ENCODE data around the gene KHK. TPM values are rescaled to one million over a fixed set of nuclear protein-coding genes. Genes with fewer than 3 reads are reported as not detected.
"Not testable (repeated sequence)": the region's sequence is repeated elsewhere in the genome, so short reads cannot be mapped to it uniquely, and the experiment has no call there.

Gene KHK
- total and polyA plus RNA-seq, 2 experiments from 2014 or later = 0.51 TPM; not detected in 1

GRCh38 chr2:27072920-27073319 lies 13.7 kb upstream of the KHK start:
- Histone ChIP-seq H2AFZ (no peak overlapping the region), H3K9me3 (ENCODE audit: low read depth) (no peaks in the 10 kb centered on the region), H3K4me2 (ENCODE audit: unreplicated experiment) (no peak overlapping the region), H3K79me2 (ENCODE audit: insufficient read depth) (peaks cover 35% of the 10 kb centered on the region), H3K9ac (no peak overlapping the region), H4K20me1 (ENCODE audit: insufficient read depth) (no peaks in the 10 kb centered on the region), H3K36me3 (ENCODE audit: low read depth) (peaks cover 13% of the 10 kb centered on the region), H3K9me2 (ENCODE audit: insufficient read depth) (no peaks in the 10 kb centered on the region), H3K27ac (no peak overlapping the region), H3K4me1 (ENCODE audit: insufficient read depth) (peaks cover 21% of the 10 kb centered on the region), H3K4me3 (no peak overlapping the region), H3F3A (ENCODE audit: insufficient read depth) (peaks cover 5% of the 10 kb centered on the region; the same call in 1 of the 2 replicates), H3K27me3 (replicated peaks; ENCODE audit: insufficient read depth) (no peaks in the 10 kb centered on the region)
- TF ChIP-seq EZH2 (IDR thresholded peaks at IDR 0.05; ENCODE audit: insufficient read depth, poor library complexity, severe bottlenecking) (no peak), EZH2phosphoT487 (IDR thresholded peaks at IDR 0.05; ENCODE audit: insufficient read depth, low read depth) (no peak)
- 98 to 99% methylated on average over 5 of the region's 5 CpGs for WGBS, 2 experiments (ENCODE audit: low coverage in 1 of 2, low lambda C conversion rate in 2 of 2, missing lambda C conversion rate in 2 of 2)
- in situ Hi-C loops (cut with MboI) = no loop called here
- DNase-seq = no peak

- Histone ChIP-seq H3F3A (ENCODE audit: insufficient read depth) (0 out of 2 replicates have a peak, but pooled peaks cover 3% of the 10 kb centered on the region), H3K27ac (no peak overlapping the region), H3K4me3 (no peak overlapping the region), H4K20me1 (ENCODE audit: insufficient read depth) (no peaks in the 10 kb centered on the region), H3K27me3 (replicated peaks; ENCODE audit: insufficient read depth) (no peaks in the 10 kb centered on the region), H3K36me3 (ENCODE audit: low read depth) (peaks cover 10% of the 10 kb centered on the region), H3K79me2 (ENCODE audit: insufficient read depth) (peaks cover 30% of the 10 kb centered on the region), H3K4me2 (ENCODE audit: unreplicated experiment) (no peak overlapping the region), H3K9me3 (ENCODE audit: low read depth) (no peaks in the 10 kb centered on the region), H2AFZ (no peak overlapping the region), H3K4me1 (ENCODE audit: insufficient read depth) (peaks cover 17% of the 10 kb centered on the region), H3K9me2 (ENCODE audit: insufficient read depth) (no peaks in the 10 kb centered on the region), H3K9ac (no peak overlapping the region)
- DNase-seq = no peak
- TF ChIP-seq EZH2 (IDR thresholded peaks at IDR 0.05; ENCODE audit: insufficient read depth, poor library complexity, severe bottlenecking) = no peak
- no peak for TF ChIP-seq EZH2phosphoT487 (IDR thresholded peaks at IDR 0.05; ENCODE audit: insufficient read depth, low read depth)
- WGBS, 2 experiments (ENCODE audit: low coverage in 1 of 2, low lambda C conversion rate in 2 of 2, missing lambda C conversion rate in 2 of 2) = 91% methylated on average over 2 of the region's 2 CpGs
- in situ Hi-C loops (cut with MboI) = no loop called here
These were observed 12.8 kb upstream of the KHK start for GRCh38 chr2:27073782-27074181.

GRCh38 chr2:27074738-27075565 lies 11.6 kb upstream of the KHK start:
- Histone ChIP-seq H3K4me2 (ENCODE audit: unreplicated experiment) (no peak overlapping the region), H3K79me2 (ENCODE audit: insufficient read depth) (peaks cover 30% of the 10 kb centered on the region), H3K36me3 (ENCODE audit: low read depth) (peaks cover 4% of the 10 kb centered on the region; the same call in 1 of the 2 replicates), H3K9ac (no peak overlapping the region), H3K27ac (no peak overlapping the region), H3K27me3 (replicated peaks; ENCODE audit: insufficient read depth) (no peaks in the 10 kb centered on the region), H4K20me1 (ENCODE audit: insufficient read depth) (no peaks in the 10 kb centered on the region), H2AFZ (no peak overlapping the region), H3K9me2 (ENCODE audit: insufficient read depth) (no peaks in the 10 kb centered on the region), H3K4me3 (no peak overlapping the region), H3K9me3 (ENCODE audit: low read depth) (no peaks in the 10 kb centered on the region), H3F3A (ENCODE audit: insufficient read depth) (no peaks in the 10 kb centered on the region), H3K4me1 (ENCODE audit: insufficient read depth) (peaks cover 7% of the 10 kb centered on the region)
- no peak for DNase-seq
- TF ChIP-seq EZH2 (IDR thresholded peaks at IDR 0.05; ENCODE audit: insufficient read depth, poor library complexity, severe bottlenecking) = no peak
- in situ Hi-C loops (cut with MboI) = no loop called here
- 81 to 88% methylated on average over 4 of the region's 4 CpGs for WGBS, 2 experiments (ENCODE audit: low coverage in 1 of 2, low lambda C conversion rate in 2 of 2, missing lambda C conversion rate in 2 of 2)

GRCh38 chr2:27075566-27075871 lies 11.1 kb upstream of the KHK start:
- H3K9me2 ChIP-seq (ENCODE audit: insufficient read depth); H3K27me3 ChIP-seq (replicated peaks; ENCODE audit: insufficient read depth); DNase-seq; H3K4me3 ChIP-seq; H3K9ac ChIP-seq; H3F3A ChIP-seq (ENCODE audit: insufficient read depth); H3K4me2 ChIP-seq (ENCODE audit: unreplicated experiment); H3K9me3 ChIP-seq (ENCODE audit: low read depth); H3K4me1 ChIP-seq (ENCODE audit: insufficient read depth); in situ Hi-C loops (cut with MboI); H2AFZ ChIP-seq; H4K20me1 ChIP-seq (ENCODE audit: insufficient read depth); H3K36me3 ChIP-seq (ENCODE audit: low read depth); H3K27ac ChIP-seq: not testable (repeated sequence)
- WGBS, 2 experiments (ENCODE audit: low coverage in 1 of 2, low lambda C conversion rate in 2 of 2, missing lambda C conversion rate in 2 of 2) = 91 to 94% methylated on average over 6 of the region's 6 CpGs
- peaks cover 30% of the 10 kb centered on the region for H3K79me2 ChIP-seq (ENCODE audit: insufficient read depth)
